OCI-LY7 (cell line): ENCODE measurements around the gene KIAA1671.

ENCODE experiments used
- CTCF ChIP-seq: fragments of 200-600 bp; sonication (generic); conservative IDR thresholded peaks from 2 replicates; pipeline ENCODE4 v1.5.1; 2014; ENCODE audit warnings: mild to moderate bottlenecking, antibody characterized with exemption, low read length, moderate library complexity, mixed read lengths
- EZH2phosphoT487 ChIP-seq: fragments of 200-600 bp; sonication (generic); IDR thresholded peaks from 2 replicates; pipeline ENCODE4 v1.6.1; 2018; ENCODE audit warnings: low read depth, borderline replicate concordance, mild to moderate bottlenecking, mixed run types, antibody characterized with exemption, low read length, moderate library complexity, mixed read lengths

GRCh38 chr22:25102722-25103121, 150.2 kb downstream of the KIAA1671 start:
- TF ChIP-seq CTCF (no peak), EZH2phosphoT487 (no peak)
